Skeletal muscle tissue (tissue), 4 donors: ENCODE measurements around the gene CEP120. TPM values are rescaled to one million over a fixed set of nuclear protein-coding genes. Genes with fewer than 3 reads are reported as not detected.
"Not testable (repeated sequence)": the region's sequence is repeated elsewhere in the genome, so short reads cannot be mapped to it uniquely, and the experiment has no call there.

Experiments
- H3K27ac ChIP-seq: one replicate; pipeline ENCODE4 v1.7.0; 2013; ENCODE audit warnings: mild to moderate bottlenecking, low read depth, low read length, inconsistent platforms
- H3K27me3 ChIP-seq, 3 donors: one replicate each; pipeline ENCODE4 v1.7.0; 2013; ENCODE audit warnings: low read length in 3 of 3; ENCODE audit not compliant: control insufficient read depth in 3 of 3, insufficient read depth in 3 of 3
- H3K36me3 ChIP-seq, 3 donors: one replicate each; pipeline ENCODE4 v1.7.0; 2013; ENCODE audit warnings: low read length in 3 of 3; ENCODE audit not compliant: control insufficient read depth in 3 of 3, insufficient read depth in 3 of 3
- H3K4me1 ChIP-seq, 3 donors: one replicate each; pipeline ENCODE4 v1.7.0; 2013; ENCODE audit warnings: low read length in 3 of 3, mild to moderate bottlenecking in 3 of 3; ENCODE audit not compliant: control insufficient read depth in 3 of 3, insufficient read depth in 3 of 3
- H3K4me3 ChIP-seq, 3 donors: one replicate each; pipeline ENCODE4 v1.7.0; 2013; ENCODE audit warnings: low read length in 3 of 3
- H3K9ac ChIP-seq, 3 donors: one replicate each; pipeline ENCODE4 v1.7.0; 2013; ENCODE audit warnings: low read length in 3 of 3, mild to moderate bottlenecking in 3 of 3, moderate library complexity in 2 of 3, low read depth in 1 of 3
- H3K9me3 ChIP-seq, 3 donors: one replicate each; pipeline ENCODE4 v1.7.0; 2013; ENCODE audit warnings: low read length in 3 of 3; ENCODE audit not compliant: control insufficient read depth in 3 of 3
- total RNA-seq: library from RNA; depleted of rRNA; stranded (reverse); fragments of >200 nt; gene quantifications from one replicate; pipeline ENCODE4 v1.2.3, GENCODE V29; 2014
- donor health status: Osteomylitis.

CEP120 gene
- total RNA-seq, 1 donor from 2014 or later: 10.4 TPM

DNA sequence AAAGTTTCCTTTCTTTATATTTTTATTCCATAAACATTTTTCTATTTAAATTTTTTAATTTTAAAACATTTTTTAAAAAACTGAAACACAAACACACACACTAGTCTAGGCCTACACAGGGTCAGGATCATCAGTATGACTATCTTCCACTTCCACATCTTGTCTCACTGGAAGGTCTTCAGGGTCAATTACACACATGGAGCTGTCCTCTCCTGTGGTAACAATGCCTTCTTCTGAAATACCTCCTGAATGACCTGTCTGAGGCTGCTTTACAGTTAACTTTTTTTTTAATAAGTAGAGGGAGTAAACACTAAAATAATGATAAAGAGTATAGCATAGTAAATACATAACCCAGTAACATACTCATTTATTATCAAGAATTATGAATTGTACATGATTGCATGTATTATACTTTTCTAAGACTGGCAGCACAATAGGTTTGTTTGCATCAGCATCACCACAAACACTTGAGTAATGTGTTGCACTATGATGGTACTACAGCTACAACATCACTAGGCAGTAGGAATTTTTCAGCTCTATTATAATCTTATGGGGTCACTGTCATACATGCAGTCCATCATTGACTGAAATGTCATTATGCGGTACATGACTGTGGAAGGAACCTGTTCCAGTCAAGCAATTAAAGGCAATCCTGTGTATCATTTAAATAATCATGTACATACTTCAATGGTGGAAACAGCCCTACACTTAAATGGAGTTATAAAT lies 17.4 kb upstream of the CEP120 start:
- no peak overlapping the region for H3K9ac ChIP-seq
- no peaks in the 10 kb centered on the region for H3K27me3 ChIP-seq
- no peak overlapping the region for H3K4me3 ChIP-seq
- H3K27ac ChIP-seq: no peak overlapping the region
- no peaks in the 10 kb centered on the region for H3K36me3 ChIP-seq
- no peaks in the 10 kb centered on the region for H3K4me1 ChIP-seq
- no peaks in the 10 kb centered on the region for H3K9me3 ChIP-seq

DNA sequence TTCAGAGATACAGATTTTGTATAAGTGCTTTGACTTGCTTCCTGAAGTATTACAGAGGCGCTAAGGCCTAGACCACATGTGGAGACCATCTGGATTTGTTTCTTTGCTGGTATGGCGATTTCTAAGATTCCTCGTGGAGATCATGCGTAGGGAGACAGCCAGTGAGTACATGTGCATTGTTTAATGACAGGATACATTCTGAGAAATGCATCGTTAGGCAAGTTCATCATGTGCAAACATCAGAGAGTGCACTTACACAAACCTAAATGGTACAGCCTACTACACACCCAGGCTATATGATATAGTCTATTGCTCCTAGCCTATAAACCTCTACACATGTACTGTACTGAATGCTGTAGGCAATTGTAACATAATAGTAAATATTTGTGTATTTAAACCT lies 16.5 kb upstream of the CEP120 start:
- no peak overlapping the region for H3K4me3 ChIP-seq
- H3K9ac ChIP-seq: no peak overlapping the region
- no peaks in the 10 kb centered on the region for H3K36me3 ChIP-seq
- no peaks in the 10 kb centered on the region for H3K27me3 ChIP-seq
- no peak overlapping the region for H3K27ac ChIP-seq
- H3K4me1 ChIP-seq: no peaks in the 10 kb centered on the region
- H3K9me3 ChIP-seq: no peaks in the 10 kb centered on the region

DNA sequence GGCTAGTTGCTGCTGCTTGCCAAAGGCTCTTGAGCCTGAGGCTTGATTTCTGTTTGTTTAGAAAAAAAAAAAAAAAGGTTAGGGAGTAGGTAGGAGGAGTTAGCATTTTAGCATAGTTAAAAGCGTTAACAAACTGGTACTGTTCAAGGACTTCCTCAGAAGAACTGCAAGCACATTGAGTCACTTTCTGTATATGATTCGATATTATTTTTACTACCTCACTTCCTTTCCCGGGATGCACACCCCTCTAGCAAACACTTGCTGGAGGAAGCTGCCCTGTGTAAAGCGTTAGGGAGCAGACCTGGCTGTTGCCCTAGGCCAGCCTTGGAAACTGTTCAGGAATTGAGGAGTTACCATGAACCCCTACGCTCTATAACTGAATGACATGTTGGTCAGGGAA lies 15.7 kb upstream of the CEP120 start:
- H3K9me3 ChIP-seq: no peaks in the 10 kb centered on the region
- H3K4me1 ChIP-seq: no peaks in the 10 kb centered on the region
- H3K36me3 ChIP-seq: no peaks in the 10 kb centered on the region
- no peaks in the 10 kb centered on the region for H3K27me3 ChIP-seq
- H3K9ac ChIP-seq: no peak overlapping the region
- no peak overlapping the region for H3K4me3 ChIP-seq
- H3K27ac ChIP-seq: no peak overlapping the region

DNA sequence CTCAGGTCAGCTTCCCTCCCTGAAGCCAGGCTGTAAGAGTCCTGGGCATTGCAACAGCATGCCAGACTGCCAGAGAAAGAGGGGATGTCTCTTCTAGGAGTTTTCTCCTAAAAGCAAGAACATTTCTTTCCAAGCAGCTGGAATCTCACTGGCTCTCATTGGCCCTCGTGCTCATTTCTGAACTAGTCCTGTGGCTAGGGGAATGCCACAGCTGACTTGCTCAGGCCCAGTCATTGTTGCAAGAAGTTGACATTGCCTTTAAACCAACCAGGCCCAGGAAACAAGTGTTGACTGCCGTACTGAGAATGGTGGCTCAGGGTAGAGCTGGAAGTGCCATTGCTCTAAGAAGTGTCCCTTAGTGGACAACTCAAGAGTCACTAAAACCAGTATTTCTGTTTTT lies 15.0 kb upstream of the CEP120 start:
- Histone ChIP-seq H3K36me3 (no peaks in the 10 kb centered on the region), H3K4me1 (no peaks in the 10 kb centered on the region), H3K27me3 (no peaks in the 10 kb centered on the region), H3K27ac (no peak overlapping the region), H3K9me3 (no peaks in the 10 kb centered on the region), H3K9ac (no peak overlapping the region), H3K4me3 (no peak overlapping the region)

DNA sequence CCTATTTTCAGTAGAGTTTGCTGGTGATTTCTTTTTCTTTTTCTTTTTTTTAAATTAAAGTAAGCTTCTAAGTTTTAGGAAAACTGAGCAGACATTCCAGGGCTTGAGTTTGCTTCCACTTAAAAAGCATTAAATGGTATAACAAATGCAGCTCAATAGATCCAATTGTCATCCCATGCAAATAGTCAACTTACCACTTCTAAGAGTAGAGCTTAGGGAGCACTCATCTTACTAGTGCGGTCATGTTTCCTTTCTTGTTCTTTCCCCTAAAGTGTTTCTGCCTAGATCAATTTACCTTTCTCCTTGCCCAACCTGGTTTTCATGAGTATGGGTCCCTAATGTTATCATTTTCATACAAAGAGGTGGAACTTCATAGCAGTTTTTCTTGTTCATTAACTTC lies 13.0 kb upstream of the CEP120 start:
- H3K9ac ChIP-seq: no peak overlapping the region

DNA sequence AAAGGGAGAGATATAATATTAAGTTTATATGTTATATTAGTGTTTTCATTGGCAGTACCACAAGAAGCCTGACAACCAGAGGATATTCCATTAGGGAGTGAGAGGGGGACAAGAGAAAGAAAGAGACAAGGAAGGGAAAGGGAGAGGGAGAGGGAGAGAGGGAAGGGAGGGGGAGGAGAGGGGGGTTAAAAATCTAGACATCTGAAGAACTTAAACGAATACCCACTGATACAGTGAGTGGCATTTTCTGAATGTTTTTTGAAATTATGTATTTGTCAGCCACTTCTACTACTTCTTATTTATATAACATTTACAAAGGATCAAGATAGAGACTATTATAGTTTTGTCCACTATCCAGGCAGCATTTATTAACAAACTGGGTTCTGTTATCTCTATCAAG lies 11.6 kb upstream of the CEP120 start:
- Histone ChIP-seq H3K4me3 (no peak overlapping the region), H3K27me3 (no peaks in the 10 kb centered on the region), H3K27ac (no peak overlapping the region), H3K9ac (no peak overlapping the region), H3K36me3 (no peaks in the 10 kb centered on the region), H3K4me1 (no peaks in the 10 kb centered on the region), H3K9me3 (no peaks in the 10 kb centered on the region)

More for the DNA sequence above, 13.0 kb upstream of the CEP120 start:
- Histone ChIP-seq H3K9me3 (no peaks in the 10 kb centered on the region), H3K27ac (no peak overlapping the region), H3K4me3 (no peak overlapping the region), H3K4me1 (no peaks in the 10 kb centered on the region), H3K27me3 (no peaks in the 10 kb centered on the region), H3K36me3 (no peaks in the 10 kb centered on the region)

DNA sequence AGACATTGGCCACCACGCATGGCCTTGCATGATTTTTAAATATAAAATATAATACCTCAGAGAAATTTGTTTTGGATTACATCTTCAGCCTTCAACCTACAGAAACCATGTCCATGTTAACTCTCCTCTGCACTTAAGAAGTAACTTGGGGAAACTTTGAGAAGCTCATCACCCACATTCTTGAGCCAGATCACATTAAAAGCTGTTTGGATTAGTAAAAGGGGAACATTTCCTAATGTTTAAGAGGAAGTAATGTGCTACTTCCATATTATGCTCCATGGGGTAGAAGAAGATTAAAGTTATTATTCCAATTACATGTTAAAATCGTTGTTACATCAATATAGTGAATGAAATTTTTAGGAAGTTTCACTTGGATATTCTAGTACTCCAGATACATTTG lies 10.4 kb upstream of the CEP120 start:
- H3K27me3 ChIP-seq: no peaks in the 10 kb centered on the region
- no peaks in the 10 kb centered on the region for H3K9me3 ChIP-seq
- no peaks in the 10 kb centered on the region for H3K36me3 ChIP-seq
- no peaks in the 10 kb centered on the region for H3K4me1 ChIP-seq
- H3K27ac ChIP-seq: no peak overlapping the region
- H3K4me3 ChIP-seq: no peak overlapping the region
- H3K9ac ChIP-seq: no peak overlapping the region

DNA sequence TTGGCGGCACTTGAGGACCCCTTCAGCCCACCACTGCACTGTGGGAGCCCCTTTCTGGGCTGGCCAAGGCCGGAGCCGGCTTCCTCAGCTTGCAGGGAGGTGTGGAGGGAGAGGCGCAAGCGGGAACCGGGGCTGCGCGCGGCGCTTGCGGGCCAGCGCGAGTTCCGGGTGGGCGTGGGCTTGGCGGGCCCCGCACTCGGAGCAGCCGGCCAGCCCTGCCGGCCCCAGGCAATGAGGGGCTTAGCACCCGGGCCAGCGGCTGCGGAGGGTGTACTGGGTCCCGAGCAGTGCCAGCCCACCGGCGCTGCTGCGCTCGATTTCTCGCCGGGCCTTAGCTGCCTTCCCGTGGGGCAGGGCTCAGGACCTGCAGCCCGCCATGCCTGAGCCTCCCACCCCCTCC lies 7.2 kb upstream of the CEP120 start:
- H3K27me3 ChIP-seq, H3K27ac ChIP-seq, H3K36me3 ChIP-seq, H3K9me3 ChIP-seq, H3K4me3 ChIP-seq, H3K4me1 ChIP-seq, H3K9ac ChIP-seq: not testable (repeated sequence)

DNA sequence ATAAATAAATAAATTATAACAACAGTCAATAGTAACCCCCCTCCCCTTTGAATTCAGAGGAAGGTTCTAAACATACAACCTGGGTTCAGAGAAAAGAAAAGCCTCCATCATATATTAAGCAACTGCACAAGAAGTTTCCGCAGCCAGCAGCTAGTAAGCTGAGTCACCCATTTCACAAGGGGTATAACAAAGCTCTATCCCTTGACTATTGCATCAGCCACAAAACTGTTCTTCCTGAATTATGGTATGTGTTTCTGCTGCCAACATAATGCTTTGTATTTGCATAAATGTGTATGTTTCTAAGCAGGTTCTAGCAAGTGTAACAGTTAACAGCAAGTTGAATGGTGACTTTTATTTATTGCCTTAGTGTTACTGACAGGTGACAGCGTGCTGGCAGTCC lies 6.8 kb upstream of the CEP120 start:
- Histone ChIP-seq H3K9ac (no peak overlapping the region), H3K27me3 (no peaks in the 10 kb centered on the region), H3K27ac (no peak overlapping the region), H3K4me1 (no peaks in the 10 kb centered on the region), H3K36me3 (no peaks in the 10 kb centered on the region), H3K4me3 (no peak overlapping the region), H3K9me3 (no peaks in the 10 kb centered on the region)

DNA sequence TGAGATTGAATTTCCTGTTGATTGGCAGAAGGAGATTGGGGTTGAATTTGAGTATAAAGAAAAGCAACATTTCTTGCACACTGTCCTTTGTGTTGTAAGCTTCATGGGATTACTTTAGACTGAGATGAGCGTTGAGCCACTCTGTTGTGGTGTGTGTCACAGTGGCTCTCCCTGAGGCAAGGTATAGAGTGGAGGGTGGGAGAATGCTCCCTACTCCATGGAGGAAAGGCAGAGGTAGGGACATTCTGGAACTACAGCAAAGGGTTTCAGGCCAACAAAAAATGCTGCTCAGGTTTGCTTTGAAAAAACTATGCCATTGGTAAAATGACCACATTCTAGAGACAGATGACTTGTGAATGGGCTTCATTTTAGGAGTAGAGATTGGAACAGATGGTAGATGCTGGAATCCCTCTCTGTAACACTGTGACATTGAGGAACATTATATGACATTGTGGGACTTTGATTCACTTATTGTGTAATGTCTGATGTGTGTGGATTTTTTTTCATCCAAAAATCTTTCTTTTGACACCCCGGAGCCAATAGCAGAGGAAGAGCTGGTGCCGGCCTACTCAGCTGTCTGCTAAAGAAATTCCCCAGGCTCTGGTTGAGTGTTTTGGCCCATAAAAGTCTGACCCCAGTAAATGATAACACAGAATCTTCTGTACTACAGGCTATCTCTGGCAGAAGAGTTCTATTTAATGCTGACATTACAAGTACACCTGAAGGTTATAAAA lies 6.2 kb upstream of the CEP120 start:
- Histone ChIP-seq H3K27me3 (no peaks in the 10 kb centered on the region), H3K4me1 (no peaks in the 10 kb centered on the region), H3K36me3 (no peaks in the 10 kb centered on the region), H3K9me3 (no peaks in the 10 kb centered on the region), H3K27ac (no peak overlapping the region), H3K4me3 (no peak overlapping the region), H3K9ac (no peak overlapping the region)
